ENCODE data around the gene RPGRIP1L.

- TF ChIP-seq CTCF (conservative IDR thresholded peaks at IDR 0.05; ENCODE audit: low read depth, low read length) (no peak), EZH2 (IDR thresholded peaks at IDR 0.05; ENCODE audit: borderline replicate concordance, low read depth, low read length, poor library complexity, severe bottlenecking) (no peak)
Observed at GRCh38 chr16:53576904-53577303, 126.8 kb downstream of the RPGRIP1L start.

Measured in A673 (cell line).